Fibroblast of skin of abdomen (primary cell): ENCODE data around the gene CEACAM18.
"Not testable (repeated sequence)": the region's sequence is repeated elsewhere in the genome, so short reads cannot be mapped to it uniquely, and the experiment has no call there.

Source experiments
- DNase-seq: peaks from one replicate; pipeline ENCODE4 v3.0.0-alpha.2; 2013

CEACAM18 gene

GRCh38 chr19:51493776-51494175 is 15.4 kb downstream of the CEACAM18 start:
- no peak for DNase-seq

GRCh38 chr19:51497666-51498065 is 19.3 kb downstream of the CEACAM18 start:
- no peak for DNase-seq

- not testable (repeated sequence) for DNase-seq
Observed at GRCh38 chr19:51500931-51501330, 22.6 kb downstream of the CEACAM18 start.

- no peak for DNase-seq
Observed at GRCh38 chr19:51501594-51502263, 23.4 kb downstream of the CEACAM18 start, which contains the start of gene SIGLEC12. TSS of gene SIGLEC12 (minus strand) at chr19:51501800. CDS start at chr19:51501733, 67 bp downstream.

GRCh38 chr19:51503286-51503817 is 25.0 kb downstream of the CEACAM18 start:
- DNase-seq, result no peak

GRCh38 chr19:51503896-51504295 is 25.6 kb downstream of the CEACAM18 start:
- no peak for DNase-seq

- no peak for DNase-seq
Observed at GRCh38 chr19:51505904-51506303, 27.6 kb downstream of the CEACAM18 start.

- no peak for DNase-seq
Observed at GRCh38 chr19:51507192-51507591, 28.9 kb downstream of the CEACAM18 start.

- no peak for DNase-seq
Observed at GRCh38 chr19:51507640-51508058, 29.3 kb downstream of the CEACAM18 start.

GRCh38 chr19:51508059-51508733 is 29.9 kb downstream of the CEACAM18 start:
- DNase-seq, result no peak

GRCh38 chr19:51509823-51510660 is 31.7 kb downstream of the CEACAM18 start:
- no peak for DNase-seq

- DNase-seq, result no peak
Observed at GRCh38 chr19:51511353-51511752, 33.0 kb downstream of the CEACAM18 start.

GRCh38 chr19:51513968-51514367 is 35.6 kb downstream of the CEACAM18 start:
- DNase-seq, result no peak

GRCh38 chr19:51514866-51515481 is 36.6 kb downstream of the CEACAM18 start:
- peak; percentile 45 for DNase-seq

GRCh38 chr19:51520728-51521127 is 42.4 kb downstream of the CEACAM18 start:
- no peak for DNase-seq

- no peak for DNase-seq
Observed at GRCh38 chr19:51521357-51521756, 43.0 kb downstream of the CEACAM18 start.

- DNase-seq, result no peak
Observed at GRCh38 chr19:51521781-51522180, 43.4 kb downstream of the CEACAM18 start.

- DNase-seq, result no peak
Observed at GRCh38 chr19:51524666-51525264, 46.4 kb downstream of the CEACAM18 start.

GRCh38 chr19:51525651-51526050 is 47.3 kb downstream of the CEACAM18 start:
- no peak for DNase-seq

GRCh38 chr19:51529301-51529700 is 51.0 kb downstream of the CEACAM18 start:
- DNase-seq, result no peak

- DNase-seq, result no peak
Observed at GRCh38 chr19:51530616-51531015, 52.3 kb downstream of the CEACAM18 start.
